ENCODE data around the gene PIM2.
A peak's percentile ranks its signal among the peaks of the same experiment; 100 is the strongest.

PIM2 gene

DNA sequence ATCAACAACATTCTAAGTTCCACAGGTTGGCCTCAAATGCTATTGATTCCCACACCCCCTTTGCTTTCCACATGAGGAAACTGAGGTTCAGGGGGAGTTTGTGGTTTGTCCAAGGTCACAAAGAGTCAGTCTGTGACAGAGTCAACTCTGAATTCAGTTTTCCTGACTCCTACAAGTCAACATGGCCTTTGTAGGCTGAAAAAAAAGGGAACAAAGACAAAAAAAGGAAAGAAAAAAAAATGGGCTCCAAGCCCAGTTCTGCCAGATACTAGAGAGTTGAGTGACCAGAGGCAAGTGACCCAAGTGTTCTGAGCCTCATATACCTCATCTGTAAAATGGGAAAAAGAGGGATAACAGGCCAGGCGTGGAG is 16.5 kb upstream of the PIM2 start:
- no peak for DNase-seq (ENCODE audit: low read depth, low spot score)

DNA sequence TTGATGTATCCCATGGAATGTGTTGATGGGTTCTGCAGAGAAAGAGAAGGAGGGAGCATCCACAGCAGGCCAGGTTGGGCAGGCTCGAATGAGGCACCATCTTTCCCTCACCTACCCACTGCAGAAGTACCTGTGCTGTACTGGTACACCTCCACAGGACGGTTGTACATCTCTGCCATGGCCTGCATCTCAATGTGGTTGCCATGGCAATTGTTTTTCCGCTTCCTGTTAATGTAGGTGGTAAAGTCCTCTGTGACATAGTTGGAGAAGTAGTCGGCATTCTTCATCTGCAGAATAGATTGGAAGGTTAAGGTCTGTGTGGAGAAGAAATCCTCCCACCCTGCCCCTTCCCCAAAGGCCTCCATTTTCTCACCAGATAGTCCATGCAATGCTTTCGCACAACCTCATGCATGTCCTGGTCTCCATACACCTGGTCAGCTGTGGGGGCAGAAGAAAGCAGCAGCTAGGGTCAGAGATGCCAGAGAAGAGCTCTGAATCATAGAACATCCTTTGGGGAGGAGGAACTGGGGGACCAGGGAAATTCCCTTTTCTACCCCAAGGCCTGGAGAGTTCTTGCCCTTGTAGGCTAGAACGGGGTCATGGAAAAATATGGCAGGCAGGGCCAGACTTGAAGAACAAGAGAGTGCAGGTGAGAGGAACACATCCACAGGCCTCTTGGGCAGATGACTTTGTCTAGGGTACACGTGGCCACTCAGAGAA is 15.9 kb upstream of the PIM2 start:
- DNase-seq (ENCODE audit: low read depth, low spot score): no peak

DNA sequence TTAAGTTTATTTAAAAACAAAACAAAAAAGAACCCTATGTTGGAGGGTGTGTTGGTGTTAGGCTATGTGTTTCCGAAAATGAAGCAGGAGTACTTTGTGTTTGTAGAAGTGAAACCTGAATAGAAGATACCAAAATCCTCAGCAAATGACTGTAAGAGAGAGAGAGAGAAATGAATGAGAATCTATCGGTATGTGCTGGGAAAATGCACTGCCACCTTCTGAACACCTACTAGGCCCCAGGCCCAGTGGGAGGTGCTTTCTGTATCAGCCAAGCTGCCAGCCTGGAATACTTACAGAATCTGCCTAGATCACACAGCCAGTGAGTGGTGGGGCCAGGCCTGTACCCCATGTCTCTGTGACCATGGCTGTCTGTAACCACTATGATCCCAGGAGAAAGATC is 14.9 kb upstream of the PIM2 start:
- no peak for DNase-seq (ENCODE audit: low read depth, low spot score)

DNA sequence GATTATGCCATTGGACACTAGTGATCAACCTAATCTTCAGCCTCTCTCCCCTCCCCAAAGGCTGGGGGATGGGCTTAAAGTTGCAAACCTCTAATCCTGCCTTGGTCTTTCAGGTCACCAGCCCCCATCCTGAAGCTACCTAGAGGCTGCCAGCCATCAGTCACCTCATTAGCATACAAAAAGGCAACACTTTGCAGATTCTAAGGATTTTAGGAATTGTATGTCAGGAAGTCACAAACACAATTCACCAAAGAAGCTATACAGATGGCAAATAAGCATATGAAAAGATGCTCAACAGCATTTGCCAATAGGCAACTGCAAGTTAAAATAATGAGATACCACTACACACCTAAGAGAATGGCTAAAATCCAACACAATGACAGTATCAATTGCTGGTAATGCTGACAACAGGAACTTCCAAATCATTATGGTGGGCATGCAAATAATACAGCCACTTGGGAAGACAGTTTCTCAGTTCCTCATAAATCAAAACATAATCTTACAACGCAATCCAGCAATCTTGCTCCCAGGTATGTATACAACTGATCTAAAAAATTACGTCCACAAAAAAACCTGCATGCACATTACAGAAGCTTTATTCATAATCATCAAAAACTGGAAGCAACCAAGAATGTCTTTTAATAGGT is 9.0 kb upstream of the PIM2 start:
- DNase-seq (ENCODE audit: low read depth, low spot score): peak; percentile 73

DNA sequence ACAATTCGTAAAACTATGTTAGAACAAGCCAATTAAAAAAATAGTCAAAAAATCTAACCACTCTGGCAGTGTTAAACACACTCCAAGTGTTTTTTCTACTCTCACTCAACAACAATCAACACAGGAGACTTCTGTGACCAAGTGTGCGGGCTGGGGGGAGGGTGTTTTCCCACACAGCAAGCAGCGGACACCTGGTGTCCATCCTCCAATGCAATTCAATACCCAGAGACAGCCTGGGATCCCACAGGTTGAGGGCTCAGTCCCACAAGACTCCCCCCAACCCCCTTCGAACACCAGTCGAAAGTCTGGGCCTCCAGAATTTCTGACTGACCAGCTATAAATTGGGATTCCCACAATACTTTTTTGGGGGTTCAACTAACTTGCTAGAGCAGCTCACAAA is 8.3 kb upstream of the PIM2 start:
- DNase-seq (ENCODE audit: low read depth, low spot score): peak; percentile 34

DNA sequence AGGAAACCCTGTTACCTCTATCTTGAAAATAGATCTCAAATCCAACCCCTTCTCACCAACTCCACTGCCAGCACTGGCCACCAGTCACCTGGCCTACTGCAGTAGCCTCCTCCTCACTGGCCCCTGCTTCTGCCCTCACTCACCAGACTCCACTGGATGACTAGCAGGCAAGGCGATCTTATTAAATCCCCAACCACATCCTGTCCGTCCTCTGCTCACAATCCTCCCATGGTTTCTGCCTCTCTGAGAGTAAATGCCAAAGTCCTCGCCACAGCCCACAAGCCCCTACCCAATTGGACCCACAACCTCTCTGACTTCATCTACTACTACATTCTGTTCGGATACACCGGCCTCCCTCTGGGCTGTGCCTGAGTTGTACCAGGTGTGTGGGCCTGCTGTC is 5.4 kb upstream of the PIM2 start:
- DNase-seq (ENCODE audit: low read depth, low spot score): no peak

DNA sequence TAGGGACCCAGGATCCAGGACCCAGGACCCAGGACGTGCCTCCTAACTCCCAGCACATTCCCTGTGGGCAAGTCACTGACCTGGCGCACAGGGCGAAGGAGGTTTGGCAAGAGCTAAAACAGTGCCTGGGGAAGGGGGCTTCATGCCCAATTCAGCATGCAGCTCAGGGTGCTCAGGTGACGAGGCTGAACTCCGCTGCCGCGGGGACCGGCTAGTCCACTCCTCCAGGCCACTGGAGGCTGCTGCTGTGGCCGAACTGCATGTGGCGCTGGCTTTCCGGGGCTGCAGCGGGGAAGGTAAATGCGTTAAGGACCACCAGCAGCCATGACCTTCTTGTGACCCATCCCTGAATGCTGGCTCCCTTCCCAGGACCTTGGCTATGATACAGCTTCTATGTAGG is 4.9 kb upstream of the PIM2 start:
- no peak for DNase-seq (ENCODE audit: low read depth, low spot score)

DNA sequence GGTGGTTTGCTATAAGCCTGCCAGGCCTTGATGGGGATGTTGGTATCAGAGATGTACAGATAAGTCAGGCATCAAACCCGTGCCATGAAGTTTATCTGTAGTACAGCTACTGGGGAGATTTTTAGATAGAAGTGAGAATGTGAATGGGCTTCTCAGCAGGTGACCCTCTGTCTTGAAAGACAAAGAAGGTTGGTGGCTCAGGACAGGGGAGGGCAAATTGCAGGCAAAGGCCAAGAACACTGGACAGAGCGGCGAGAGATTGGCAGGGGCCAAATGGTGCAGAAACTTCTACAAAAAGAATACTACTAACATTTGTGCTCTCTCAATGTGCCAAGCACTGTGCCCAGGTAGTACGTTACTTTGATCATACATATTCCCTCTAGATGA is 1.9 kb upstream of the PIM2 start:
- no peak for DNase-seq (ENCODE audit: low read depth, low spot score)

DNA sequence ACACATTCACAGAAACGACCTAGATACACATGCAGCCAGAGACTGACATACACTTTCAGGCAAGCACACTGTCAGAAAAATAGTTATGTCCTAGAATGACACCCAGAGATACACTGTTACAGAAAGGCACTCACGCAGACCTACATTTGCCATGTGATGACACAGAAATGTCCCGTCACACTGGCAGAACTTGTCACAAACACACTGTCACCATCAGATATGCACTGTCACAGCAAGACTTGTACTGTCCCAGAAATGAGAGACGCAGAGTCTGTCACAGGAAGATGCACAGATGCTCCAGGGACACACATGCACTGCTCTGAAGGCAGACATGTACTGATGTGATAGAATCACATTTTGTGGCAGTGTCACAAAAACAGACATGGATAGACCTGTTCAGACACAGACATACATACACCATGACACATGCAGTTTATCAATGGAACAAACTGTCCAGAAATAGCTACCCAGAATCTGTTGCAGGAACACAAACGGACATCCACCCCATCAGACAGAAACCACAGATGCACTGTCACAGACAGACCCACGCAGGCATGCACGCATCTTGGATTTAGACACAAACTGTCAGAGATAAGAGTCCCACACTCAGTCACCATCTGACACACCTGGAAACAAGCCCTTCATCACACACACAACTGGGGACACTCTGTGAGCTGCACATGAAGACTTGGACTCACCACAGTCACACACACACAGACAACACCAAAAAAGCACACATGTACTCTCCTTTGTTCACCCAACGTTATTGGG is 1.3 kb upstream of the PIM2 start:
- no peak for DNase-seq (ENCODE audit: low read depth, low spot score)

DNA sequence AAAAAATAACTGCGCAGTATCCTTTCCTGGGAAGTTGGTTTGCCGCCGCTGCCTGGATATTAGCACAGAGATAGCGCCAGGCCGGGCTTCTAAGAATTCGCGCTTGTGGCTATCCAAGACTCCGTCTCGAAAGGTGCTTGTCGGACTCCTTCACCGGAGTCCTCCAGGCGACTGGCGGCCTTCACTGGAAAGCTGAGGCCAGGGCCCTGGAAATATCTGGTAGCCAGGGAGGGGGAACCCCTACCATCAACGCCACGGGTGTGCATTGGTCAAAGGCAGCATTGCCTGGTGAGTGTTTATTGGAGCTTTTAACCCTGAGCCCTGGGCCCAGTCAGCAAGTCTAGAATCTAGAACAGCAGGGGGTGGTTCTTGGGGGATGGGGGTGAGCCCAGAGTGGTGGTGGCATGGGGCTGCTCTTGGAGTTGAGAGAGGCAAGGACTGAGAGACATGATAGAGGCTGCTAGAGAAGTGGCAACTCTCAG is 577 bp upstream of the PIM2 start:
- DNase-seq (ENCODE audit: low read depth, low spot score): no peak

DNA sequence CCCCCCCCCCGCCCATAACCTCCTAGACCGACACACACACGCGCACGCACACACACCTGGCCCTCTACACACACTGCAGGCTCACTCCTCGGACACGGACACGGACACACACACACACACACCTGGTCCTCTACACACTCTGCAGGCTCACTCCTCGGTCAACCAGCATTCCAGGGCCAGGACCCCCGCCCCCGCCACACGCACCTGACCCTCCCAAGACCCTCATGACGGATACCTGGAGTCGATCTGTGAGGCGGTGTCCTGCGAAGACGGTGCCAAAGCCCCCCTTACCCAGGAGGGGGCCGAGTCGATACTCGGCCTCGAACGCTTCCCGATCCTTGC is 552 bp downstream of the PIM2 start:
- DNase-seq (ENCODE audit: low read depth, low spot score): no peak

DNA sequence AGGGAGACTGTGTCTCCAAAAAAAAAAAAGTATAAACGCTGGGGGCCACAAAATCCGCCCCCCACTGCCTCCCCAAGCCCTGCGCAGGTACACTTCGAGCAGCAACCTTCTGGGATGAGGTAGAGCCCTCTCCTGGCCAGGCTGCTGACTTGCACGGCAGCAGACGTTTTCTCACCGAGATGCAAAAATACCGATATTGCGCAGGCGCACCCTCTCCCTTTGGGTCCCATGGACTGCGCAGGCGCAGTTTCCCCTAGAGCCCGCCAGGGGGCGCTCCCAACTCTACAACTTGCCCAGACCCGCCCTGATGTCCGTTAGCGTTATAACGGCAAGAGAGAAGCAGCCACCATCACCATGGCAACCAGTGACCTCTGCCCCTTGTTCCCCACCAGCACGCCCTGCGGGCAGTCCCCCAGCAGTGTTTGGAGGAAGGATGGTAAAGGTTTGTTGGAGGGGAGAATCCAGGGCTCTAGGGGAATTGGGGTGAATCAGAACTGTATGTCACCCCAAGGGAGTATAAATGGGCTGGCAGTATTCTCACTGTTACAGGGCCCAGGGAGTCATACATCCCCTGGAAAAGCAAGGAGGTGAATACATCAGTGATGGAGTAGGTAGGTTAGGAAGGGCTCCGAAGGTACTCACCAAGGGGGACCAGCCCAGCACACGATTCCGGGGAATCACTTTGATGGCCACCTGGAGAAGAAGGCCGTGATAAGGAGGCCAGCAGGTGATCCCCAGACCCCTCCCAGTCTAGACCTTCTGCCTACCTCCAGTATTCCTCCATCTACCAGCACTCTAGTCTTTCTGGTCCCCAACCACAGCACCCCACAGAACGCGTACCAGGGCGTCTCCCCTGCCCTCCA is 1.5 kb downstream of the PIM2 start:
- DNase-seq (ENCODE audit: low read depth, low spot score): peak; percentile 100

DNA sequence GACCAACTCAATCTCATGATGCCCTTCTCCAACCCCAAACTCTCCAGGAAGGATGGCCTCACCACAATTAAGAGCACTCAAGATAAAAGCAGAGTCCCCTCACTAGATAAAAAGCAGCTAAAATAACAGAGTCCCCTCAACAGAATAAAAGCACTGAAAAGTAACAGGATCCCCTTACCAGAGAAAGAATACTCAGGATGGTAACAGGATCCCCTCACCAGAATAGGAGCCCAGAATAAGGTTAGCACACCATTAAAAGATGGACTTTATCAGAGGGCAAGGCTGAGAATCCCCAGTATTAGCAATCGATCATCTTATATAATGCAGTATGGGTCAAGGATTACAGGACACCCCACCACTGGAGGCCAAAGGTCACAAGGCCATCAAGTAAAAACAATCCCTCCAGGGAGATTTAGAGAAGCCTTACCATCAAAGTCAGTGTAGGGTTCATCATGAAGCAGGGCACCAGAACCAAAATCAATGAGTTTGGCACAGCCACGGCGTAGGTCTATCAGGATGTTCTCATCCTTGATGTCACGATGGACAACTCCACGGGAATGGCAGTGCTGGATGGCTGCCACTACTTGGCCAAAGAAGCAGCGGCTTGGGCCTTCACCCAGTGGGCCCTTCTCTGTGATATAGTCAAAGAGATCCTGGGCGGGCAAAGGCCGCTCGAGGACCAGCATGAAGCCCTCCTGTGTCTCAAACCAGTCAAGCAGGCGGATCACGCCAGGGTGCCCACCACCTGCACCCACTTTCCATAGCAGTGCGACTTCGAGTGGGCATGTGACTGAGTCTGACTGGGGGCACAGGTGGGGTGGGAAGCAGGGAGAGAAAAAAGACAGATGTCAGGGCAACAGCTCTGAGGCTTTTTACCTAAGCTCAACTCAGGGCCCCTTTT is 4.0 kb downstream of the PIM2 start:
- DNase-seq (ENCODE audit: low read depth, low spot score): no peak

DNA sequence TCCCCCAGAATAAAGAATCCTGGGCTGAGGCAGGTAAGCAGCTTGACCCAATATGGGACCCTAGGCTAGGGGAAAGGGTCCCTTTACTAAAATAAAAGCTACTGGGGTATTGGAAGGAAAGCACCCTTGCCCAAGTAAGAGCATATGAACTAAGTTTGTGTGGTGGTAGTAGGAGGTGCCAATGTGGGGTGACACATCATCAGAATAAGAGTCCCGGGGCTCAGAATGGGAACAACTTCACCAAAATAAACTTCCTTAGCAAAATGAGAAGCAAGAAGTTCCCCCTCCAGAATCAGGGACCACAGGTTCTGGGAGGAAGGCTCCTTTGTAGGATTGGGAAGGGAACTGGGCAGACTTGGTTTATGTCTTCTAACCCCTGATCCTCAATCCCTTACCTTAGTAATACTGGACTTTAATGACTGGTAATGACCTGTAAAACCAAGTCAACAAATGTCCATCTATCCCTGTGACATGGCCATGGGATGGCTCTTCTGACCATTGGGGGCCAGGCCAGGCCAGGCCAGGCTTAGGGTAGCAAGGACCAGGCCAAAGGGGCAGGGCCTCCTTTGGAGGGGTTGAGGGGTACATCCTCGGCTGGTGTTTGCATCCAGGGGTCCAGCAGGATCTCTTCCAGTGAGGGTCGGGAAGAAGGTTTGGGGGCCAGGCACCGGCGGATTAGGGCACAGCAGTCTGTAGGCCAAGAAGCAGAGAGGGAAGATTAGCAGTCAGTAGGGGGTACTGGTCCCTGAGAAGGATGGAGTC is 5.0 kb downstream of the PIM2 start:
- DNase-seq (ENCODE audit: low read depth, low spot score): no peak

DNA sequence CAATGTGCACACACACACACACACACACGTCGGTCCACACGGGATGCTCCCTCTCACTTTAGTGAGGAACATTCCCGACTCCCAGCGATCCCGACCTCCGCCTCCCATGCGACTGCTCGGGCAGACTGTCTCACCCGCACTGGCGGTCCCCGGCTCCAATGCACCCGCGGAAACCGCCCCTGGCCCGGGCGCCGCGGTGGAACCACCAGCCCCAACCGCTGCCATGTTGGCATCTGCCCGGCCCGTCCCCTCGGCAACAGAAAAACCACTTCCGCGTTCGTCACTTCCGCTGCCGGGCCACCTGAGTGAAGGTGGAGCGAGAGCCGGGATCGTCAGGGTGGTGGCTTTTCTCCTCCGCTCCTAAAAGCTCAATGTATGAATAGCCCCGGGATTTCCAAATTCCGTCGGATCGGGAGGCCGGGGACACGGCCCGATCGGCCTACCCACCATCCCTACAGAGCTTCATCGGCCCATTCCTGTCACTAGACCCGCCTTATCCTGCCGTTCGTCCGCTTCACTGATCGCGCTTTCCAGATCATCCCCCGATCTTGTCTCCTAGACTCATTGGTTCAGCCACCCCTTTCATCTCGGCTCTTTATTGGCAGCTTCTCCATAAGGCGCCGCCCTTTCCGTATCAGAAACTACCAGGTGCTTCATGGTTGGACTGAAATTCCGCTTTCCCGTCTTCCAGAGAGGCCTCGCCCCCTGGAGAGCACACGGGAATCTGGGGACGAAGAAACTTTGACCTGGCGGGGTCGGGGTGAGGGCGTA is 7.2 kb downstream of the PIM2 start, which contains the start of gene SLC35A2:
Gene SLC35A2, minus strand, starts transcription at position 235 of the 771 bp plus-strand sequence. Its CDS starts 10 bp downstream, at position 225.
- peak; percentile 94 for DNase-seq (ENCODE audit: low read depth, low spot score)

DNA sequence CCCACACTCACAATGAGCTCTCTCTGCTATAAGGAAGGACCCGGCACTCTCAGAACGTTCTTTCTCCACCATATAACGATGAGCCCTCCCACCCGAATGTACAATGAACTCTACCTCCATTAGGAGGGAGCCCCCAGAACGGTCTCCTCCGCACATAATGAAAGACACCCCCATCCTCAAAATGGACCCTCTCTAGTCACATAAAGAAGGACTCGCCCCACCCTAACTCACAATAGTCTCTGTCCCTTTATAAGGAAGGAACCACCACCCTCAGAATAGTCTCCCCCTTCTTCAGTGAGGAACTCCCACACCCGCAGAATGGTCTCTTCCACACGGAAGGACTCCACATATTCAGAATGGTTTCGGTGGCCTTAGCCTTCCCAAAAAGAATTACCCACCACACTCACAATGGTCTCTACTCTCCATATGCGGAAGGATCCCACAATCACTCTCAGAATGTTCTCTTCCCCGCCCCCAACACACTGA is 7.9 kb downstream of the PIM2 start:
- DNase-seq (ENCODE audit: low read depth, low spot score): no peak

DNA sequence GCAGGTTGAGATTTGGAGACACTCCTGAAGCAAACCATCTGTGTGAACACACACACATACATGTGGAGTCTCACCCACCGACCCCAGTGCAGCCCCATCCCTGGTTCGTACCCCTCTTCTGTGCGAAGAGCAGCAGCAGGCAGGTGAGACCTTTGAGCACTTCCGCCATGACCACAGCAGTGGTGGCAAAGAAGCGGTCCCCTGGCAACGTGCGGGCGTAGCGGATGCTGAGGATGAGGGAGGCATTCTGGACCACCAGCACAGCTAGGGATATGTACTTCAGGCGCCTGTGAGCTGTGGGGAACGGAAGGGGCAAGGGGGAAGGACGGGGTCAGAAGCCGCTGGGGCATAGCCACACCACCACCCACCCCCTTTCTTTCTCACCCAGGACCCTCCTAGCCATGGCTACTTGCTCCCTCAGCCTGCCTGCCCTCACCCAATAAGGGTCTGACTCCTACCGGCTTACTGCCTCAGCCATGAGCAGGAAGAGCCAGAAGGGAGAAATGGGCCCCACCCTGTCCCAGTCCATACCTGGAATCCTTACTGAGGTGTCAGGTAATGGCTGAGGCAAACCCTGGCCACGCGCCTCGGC is 9.0 kb downstream of the PIM2 start:
- DNase-seq (ENCODE audit: low read depth, low spot score): no peak

DNA sequence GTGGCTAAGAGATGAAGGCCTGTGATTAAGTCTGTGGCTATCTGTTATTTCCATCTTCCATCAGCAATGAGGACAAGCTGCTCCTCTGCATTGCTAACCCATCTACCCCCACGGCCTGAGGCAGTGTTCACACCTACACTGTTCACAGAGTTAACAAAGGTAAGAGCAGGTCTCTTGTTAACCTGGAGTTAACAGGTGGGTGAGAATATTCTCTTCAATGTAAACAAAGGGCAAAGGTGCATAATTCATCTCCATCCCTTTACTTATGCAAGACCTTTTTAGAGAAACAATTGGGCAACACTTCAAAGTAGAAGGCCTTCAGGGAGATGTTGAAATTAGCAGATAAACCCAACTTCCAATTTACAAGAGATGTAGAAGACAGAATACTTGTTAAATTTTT is 10.2 kb downstream of the PIM2 start:
- DNase-seq (ENCODE audit: low read depth, low spot score): peak; percentile 71

Data from ELF-1 (cell line).